HCEC 1CT (cell line): ENCODE results near the gene TEF.
A peak's percentile ranks its signal among the peaks of the same experiment; 100 is the strongest.

Experiments used
- DNase-seq: peaks from one replicate; pipeline ENCODE4 v3.0.0-alpha.2; 2017

The TEF gene

DNA sequence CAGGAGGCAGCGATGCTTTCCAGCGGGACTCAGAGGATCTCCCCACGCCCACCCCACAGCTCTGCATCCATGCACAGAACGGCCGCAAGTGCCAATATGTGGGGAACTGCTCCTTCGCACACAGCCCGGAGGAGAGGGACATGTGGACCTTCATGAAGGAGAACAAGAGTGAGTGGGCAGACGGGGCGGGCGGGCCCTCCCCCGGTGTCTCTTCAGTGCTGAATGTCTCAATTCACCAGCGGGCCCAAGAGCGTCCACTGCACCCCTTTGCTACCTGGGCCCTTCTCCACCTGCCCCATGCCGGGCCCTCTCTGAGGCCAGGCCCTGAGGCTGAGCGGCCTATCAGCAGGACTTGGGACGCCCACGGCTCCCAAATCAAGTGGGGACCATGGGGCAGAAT lies 25.8 kb upstream of the TEF start:
- DNase-seq = no peak

DNA sequence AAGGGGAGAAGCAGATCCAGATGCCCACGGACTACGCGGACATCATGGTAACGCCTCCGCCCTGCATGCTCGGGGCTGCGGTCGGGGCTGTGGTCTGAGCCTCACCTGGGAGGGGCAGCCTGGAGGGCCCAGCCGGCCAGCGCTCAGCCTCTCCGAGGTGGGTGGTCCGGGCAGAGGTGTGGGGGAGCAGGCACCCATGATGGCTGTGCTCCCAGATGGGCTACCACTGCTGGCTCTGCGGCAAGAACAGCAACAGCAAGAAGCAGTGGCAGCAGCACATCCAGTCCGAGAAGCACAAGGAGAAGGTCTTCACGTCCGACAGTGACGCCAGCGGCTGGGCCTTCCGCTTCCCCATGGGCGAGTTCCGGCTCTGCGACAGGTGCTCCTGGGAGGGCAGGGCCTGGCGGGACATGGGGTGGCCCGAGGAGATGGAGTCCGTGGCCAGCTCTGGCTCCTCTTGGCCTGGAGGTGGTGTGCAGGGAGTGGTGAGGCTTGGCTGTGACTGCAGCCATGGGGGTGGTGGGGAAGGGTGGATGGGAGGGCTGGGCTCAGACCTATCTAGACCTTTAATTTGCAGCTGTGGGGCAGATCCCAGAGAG lies 25.2 kb upstream of the TEF start:
- no peak for DNase-seq

DNA sequence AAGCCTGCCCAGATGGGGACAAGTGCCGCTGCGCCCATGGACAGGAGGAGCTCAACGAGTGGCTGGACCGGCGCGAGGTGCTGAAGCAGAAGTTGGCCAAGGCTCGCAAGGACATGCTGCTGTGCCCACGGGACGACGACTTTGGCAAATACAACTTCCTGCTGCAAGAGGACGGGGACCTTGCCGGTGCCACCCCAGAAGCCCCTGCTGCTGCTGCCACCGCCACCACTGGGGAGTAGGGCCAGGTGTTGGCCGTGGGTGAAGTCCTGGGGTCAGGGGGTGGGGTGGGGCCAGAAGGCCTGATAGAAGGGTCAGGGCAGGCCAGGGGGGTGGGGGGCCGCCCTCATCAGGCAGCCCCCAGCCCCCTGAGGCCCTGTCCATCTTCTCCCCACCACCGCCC lies 24.6 kb upstream of the TEF start:
- DNase-seq = no peak

DNA sequence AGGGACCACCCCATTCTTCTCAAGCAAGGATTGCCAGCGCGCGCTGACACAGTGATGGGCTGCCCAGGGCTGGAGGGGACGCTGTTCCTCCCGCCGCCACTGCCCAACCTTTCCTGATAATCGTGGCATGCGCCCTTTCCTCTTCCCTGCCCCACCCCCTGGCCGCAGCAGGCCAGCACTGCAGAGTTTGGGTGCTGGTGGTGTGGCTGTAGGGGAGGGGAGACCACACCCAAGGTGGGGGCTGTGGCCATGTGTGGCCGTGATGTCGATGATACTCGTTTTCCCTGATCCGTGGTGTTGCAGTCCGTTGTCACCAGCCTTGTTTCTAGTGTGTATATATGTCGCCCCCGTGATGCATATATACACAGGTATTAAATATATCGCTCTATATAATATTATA lies 22.8 kb upstream of the TEF start:
- no peak for DNase-seq

DNA sequence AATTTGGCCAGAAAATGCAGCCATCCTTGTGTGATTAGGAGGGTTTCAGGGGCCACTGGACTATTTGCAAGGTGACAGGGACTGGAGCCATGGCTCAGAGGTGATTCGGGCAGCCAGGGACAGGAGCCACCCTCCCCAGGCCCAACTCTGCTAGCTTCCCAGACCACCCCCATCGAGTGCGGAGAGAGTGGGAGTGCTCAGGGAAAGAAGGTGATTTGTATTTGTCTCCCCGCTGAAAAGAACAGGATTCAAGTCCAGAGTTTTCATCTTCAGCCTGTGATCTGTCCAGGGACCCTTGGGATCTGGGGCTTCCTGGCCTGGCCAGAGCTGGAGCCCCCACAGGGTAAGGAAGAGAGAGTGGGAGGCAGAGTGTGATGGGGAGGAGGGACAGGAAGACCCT lies 22.4 kb upstream of the TEF start:
- DNase-seq = no peak

DNA sequence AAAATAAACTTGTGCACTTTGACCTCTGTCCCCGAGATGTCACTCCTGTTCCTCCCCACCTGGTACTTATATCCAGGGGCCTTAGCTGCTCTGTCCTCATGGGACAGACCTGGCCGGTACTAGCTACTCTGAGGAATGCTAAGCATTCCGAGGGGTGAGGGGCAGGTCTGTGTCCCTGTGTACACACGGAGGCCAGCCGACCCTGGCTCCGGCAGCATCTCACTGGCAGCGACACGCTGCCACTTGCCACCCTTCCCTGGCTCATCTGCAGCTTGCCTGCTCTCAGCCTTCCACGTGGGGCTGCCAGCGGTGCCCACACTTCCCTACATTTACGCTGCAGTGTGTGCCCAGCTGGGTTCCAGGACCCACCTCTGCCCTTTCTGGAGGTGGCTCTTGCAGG lies 21.6 kb upstream of the TEF start:
- DNase-seq = no peak

DNA sequence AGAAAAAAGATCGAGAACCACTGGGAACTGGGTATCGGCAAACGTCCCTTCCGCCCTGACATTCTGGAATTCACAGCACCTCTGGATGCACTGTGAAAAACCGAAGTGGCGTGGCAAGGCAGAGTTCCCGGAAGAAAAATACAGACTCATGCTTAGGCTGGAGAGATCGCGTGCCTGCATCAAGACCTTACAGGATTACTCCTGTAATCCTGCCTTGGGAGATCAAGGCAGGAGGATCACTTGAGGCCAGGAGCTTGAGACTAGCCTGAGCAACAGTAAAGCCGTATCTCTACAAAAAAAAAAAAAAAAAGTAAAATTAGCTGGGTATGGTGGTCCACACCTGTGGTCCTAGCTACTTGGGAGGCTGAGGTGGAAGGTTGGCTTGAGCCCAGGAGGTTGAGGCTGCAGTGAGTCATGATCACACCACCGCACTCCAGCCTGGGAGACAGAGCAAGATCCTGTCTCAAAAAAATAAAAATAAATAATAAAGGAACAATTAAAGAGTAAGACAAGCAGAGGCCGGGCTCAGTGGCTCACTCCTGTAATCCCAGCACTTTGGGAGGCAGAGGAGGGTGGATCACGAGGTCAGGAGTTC lies 19.9 kb upstream of the TEF start:
- DNase-seq = peak; percentile 28

DNA sequence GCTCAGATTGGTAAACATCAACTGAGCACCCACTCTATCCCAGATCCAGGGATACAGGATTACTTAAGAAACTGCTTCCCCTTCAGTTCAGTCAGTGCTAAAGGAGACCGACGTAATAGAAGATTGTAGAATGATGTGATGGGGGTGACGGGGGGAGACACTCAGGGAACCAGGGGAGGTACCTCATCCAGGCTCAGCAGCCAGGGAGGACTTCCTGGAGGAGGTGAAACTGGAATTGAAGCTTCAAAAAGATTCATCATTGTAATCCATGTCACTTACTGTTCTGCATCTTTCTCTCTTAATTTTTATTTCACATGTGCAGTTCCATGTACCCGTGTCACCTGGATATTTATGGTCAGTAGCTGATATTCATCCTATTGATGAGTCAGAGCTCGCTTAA lies 19.1 kb upstream of the TEF start:
- DNase-seq = no peak

DNA sequence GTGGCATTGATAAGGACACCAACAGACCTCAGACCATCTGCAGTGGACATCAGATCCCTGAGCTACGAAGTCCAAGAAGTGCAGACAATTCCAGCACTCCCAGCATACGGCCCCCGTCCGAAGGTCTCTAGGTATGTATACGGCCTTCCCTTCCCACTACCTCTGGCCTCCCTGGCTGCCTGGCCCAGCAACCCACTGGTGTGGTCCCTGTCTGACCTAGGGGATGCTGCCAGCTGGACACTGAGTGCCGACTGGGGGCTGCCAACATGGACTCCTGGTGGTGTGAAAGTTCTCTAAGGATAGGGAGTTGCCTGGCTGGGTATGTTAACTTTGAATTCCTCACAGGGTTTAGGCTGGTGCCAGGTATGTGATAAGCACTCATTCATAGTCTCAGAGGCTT lies 17.5 kb upstream of the TEF start:
- no peak for DNase-seq

DNA sequence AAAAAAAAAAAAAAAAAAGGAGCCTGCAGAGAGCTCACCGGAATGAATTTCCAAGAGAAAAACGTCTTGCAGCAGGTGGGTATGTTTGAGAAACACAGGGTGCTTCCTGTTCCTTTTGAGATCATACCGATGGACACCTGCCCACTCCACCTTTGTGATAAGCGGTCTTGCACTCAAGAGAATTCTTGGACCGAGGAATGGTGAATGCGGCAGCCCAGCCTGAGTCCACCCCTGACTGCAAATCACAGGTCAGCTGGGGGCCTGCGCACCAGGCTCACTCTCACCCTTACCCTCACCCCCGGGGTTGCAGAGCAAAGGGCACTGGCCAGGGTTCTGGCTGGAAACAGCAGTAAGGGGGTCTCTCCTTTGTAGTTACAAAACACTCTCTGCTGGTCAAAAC lies 16.8 kb upstream of the TEF start:
- DNase-seq = no peak

DNA sequence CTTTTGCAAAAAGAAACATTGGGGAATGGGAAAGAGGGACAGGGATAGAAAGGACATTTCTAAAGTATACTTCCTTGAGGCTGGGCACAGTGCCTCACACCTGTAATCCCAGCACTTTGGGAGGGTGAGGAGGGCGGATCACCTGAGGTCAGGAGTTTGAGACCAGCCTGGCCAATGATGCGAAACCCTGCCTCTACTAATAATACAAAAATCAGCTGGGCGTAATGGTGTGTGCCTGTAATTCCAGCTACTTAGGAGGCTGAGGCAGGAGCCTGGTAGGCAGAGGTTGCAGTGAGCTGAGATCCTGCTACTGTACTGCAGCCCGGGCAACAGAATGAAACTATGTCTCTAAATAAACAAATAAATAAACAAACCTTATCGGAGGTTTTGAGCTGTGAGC lies 16.3 kb upstream of the TEF start:
- DNase-seq = no peak

DNA sequence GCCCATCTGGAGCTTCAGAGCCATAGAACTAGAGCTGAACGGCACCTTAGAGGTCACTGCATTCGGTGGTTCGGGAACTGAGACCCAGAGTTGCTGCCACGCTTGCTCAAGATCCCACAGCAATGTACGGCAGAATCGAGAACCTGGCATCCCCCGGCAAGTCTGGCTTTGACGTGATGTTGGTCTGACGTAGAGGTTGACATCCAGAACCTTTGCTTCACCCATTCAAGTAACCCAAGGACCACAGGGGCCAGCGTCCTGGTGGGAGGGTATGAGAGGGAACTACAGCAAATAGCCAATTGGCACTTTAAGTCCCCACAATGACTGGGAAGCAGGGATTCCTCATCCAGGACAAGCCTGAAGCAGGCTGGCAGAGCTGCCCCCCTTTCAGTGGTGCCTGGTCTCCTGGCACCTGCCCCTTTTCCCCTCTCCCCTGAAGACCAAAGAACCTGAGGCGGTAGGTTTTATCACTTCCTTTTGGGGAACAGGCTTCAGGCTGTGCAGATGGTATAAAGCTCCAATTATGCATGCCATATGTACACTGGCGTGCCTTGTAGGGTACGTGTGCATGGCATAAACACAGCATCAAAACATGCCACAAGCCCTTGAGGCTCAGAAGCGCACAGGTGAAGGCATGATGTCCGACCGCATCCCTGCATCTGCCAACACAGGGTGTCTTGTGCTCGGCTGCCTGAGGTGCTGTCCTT lies 15.3 kb upstream of the TEF start:
- DNase-seq = no peak

DNA sequence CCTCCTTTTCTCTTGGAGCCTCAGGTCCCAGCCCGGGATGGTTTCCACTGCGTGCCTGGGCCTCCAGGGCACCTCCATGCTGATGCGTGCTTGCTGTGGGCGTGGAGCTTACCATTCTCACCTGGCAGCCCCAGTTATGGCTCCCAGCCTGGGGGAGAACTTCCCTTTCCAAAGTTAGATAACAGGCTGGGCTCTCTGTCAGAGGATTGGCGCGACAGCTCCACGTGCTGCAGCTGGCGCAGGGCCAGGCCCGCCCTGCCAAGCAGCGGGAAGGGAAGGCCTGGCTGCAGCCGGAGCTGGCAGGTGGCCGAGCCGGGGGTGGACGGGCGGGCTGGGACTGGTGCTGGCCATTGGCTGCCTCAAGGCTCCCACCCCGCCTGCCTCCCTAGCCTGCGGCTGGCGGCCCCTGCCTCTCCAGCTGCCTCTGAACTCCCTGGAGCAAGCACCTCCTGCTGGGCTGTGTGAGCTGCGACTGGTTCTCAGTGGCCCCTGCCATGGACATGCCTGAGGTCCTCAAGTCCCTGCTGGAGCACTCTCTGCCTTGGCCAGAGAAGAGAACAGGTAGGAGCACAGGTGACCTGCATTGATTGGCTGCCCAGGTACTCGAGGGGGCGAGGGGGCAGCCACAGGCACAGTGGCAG lies 14.6 kb upstream of the TEF start:
- peak; percentile 83 for DNase-seq

DNA sequence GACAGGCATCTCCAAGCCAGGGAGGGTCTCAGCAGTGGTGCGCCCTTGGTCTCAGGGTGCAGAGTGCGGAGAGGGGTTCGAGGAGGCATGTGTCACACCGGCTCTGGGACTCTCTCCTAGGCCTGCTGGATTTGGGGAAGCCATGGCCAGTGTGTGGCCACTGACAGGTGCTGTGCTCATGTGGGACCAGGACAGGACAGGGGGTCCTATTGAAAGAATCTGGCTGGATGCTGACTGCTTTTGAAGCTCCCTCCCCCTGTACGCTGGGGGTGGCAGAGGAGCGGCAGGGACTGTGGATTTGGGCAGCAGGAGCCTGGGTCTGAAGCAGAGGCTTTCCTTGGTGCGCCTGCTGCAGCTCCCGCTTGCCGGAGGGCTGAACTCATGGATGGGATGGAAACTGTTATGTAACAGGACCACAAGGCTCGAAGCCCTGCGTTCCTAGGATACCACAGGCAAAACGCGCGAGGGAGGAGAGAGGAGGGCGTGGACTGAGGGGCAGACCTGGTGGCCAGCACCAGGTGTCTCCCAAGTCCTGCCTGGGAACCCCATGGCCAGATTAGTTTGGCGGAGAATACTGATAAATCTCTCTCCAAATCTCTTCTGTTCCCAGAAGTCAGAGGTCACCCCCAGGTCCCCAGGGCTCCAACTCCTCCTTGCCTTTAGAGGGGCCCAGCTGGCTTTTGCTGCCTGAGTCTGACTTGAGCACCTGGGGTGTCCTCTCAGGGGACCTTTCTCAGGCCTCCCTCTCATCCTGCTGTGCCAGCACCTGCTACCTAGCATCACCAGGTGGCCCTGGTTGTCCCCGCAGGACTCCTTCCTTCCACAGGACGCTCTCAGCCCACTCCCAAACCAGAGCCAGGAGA lies 13.8 kb upstream of the TEF start:
- DNase-seq = no peak

DNA sequence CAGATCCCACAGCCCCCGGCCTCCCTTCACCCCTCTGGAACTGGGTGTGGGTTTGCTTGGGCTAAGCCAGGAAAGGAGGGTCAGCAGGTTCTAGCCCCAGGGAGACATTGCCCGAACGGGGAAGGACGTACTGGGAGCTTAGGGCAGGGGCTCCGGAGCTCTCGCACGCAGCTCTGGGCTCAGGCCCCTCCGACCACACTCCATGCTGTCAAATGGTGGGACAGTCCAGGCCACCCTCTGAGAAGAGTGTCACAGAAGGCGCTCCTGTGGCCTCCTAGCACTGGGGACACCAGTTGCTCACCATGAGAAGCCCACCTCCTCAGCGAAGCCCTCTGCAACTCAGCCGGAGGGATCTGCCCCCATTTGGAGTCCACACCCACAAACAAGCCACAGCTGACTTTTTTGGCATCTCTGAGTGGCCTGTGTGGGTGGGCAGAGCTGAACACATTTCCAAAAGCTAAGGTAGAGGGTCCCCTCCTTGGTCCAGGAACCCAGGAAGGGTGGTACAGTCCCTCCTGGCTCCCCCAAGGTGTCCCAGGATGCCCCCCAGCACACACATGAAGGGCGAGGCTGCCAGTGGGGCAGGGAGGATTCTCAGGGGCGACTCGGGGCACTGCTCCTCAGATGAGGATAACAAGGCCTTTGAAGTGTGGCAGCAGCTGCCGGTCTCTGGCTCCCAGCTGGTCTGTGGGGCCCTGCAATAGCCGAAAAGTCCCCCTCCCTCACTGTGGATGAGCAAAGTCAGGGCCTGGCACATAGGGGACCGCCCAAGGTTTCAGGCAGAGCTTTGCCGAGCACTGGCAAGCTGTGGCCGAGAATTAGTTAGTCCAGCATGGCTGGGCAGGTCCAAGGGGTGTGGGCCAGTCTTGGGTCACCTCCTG lies 13.0 kb upstream of the TEF start:
- DNase-seq = no peak

DNA sequence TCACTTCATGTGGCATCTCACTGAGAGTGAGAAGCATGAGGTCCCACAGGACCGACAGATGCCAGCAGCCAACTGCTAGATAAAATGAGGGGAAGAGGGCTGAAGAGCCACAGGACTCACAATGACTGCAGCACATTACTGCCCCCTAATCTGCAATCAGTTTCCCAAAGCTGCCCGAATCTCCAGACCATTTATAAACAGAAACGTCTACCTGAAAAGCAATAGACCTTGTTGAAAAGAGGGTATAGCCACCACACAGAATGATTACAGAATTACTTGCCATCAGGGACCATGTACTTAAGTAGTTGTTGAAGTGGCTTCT lies 12.4 kb upstream of the TEF start:
- DNase-seq = no peak

DNA sequence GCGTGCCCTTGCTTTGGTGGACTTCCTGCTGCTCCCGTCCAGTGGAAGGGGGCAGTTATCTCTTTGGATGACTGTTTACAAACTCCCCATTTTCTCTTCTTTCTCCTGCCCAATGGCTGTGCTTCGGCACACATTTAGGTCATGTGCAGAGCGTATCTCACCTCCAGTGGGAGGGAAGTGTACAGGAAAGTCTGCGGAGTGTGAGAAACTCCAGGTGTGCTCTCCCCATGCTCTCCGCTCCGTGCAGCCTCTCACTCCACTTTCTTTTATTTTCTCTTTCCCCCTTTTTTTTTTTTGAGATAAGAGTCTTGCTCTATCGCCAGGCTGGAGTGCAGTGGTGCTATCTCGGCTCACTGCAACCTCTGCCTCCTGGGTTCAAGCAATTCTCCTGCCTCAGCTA lies 11.9 kb upstream of the TEF start:
- no peak for DNase-seq

DNA sequence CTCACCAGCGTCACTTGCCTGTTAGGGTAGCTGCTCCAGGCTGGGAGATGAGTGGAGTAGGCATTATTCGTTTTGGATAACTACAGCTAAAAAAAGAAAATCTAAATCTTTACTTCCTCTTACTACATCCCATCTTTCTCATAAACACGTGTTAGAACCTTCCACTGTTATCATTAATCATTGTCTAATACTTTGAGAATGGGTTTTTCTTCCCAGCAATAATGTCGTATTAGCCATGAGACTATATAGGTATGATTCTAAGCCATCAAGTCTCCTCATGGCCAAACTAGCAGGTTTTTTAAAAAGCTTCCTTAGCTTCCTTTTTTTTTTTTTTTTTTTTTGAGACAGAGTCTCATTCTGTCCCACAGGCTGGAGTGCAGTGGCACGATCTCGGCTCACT lies 3.9 kb upstream of the TEF start:
- DNase-seq = no peak

DNA sequence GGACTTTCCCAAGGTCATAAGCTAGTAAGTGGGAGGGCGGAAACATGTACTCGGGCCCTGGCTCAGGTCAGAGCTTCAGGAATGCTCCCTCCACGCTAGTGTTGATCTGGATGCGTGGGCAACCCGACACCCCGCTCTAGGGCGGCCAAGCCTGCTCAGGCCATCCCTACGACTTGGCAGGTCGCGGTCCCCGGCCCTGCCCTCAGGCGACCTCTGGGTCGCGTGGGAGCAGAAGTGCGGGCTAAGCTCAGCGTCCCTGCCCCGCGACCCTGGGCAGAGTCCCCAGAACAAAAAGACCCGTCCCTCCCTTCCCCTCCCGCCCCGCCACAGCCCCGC lies 781 bp upstream of the TEF start:
- peak; percentile 83 for DNase-seq

DNA sequence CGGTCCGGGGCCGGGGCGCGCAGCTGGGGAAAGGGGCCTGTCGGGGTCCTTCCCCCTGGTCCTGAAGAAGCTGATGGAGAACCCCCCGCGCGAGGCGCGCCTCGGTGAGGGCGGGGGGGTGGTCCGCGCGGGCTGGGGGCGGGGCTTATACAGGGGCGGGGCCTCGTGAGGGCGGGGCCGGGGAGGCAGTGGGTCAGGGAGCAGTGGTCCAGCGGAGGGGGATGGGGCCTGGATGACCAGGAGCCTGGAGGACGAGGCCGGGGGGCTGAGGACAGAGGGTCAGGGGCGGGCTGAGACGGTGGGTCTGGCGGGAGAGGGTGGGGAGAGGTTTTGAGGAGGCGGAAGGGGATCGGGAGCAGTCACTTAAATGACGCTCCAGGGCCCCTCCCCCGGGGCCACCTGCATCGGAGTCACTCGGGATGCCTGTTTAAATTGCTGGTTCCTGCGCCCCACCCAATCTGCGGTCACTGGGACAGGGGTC lies 396 bp downstream of the TEF start:
- peak; percentile 9 for DNase-seq

DNA sequence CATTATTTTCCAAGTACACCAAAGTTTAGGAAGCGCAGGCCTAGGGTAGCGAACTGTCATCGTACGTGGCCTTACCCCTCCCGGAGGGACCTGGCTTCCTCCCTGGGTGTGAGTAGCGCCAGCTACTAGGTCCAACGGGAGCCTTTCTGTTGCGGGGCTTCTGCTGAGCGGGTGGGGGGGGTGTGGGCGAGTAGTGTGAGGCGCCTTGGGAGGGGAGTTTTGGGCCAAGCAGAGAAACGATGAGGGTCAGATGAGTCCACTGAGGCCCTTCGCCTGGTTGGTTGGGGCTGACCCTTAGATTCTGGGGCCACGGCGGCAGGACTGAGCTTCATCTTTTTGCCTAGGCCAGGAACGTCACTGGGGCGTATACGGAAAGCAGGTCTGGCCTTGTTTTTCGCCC lies 868 bp downstream of the TEF start:
- DNase-seq = no peak

DNA sequence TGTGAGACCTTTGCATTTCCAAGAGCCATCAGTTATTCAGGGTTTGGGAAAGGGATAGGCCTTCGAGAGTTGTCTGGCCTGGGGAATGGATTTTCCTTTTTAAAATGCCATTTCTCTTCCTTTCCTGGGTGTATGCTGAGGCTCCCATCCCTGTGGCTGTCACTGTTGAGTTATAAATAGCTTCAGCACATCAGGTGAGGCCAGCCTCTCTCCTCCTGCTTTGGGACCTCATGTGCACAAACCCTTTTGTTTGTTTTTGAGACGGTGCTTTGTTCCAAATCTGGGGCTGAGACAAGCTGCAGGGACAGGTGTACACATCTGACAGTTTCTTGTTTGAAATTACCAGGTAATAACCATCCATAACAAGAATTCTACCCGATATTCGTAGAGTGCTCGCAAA lies 1.3 kb downstream of the TEF start:
- no peak for DNase-seq

DNA sequence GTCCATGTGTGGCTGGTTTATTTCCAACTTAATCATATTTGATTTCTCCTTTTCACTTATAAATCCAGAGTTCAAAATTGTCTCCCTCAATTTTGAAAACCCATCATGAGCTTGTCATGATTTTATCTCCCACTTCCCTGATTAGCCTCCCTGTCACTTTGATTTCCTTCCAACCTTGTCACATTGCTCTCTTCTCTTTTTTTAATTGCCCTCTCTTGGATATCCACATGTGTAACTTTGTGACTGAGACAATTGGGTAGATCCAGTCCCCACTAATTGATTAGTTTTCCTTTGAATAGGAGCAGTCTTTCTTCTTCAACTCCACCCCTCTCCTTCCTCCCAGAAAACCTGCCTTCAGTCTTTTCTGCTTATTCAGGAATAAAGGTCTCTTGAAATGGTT lies 2.4 kb downstream of the TEF start:
- DNase-seq = no peak
